Kidney (tissue), 14 donors: ENCODE results near the gene SREK1IP1. TPM values are rescaled to one million over a fixed set of nuclear protein-coding genes. Genes with fewer than 3 reads are reported as not detected.

ENCODE experiments used
- DNase-seq, 5 donors: peaks; one replicate each; pipeline ENCODE4 v3.0.0-alpha.2; 2013 to 2020
- FAIRE-seq: peaks from 2 replicates; lab custom pipeline; 2012; peaks lifted over from hg19 to GRCh38; lab: Jason Lieb, UNC
- H3K27ac ChIP-seq, 2 donors: one replicate each; pipeline ENCODE4 v1.7.0; 2013; ENCODE audit warnings: low read depth in 2 of 2, low read length in 2 of 2, inconsistent platforms in 1 of 2
- H3K27me3 ChIP-seq: one replicate; pipeline ENCODE4 v1.7.1; 2013; ENCODE audit warnings: low read length, inconsistent platforms; ENCODE audit not compliant: control insufficient read depth, insufficient read depth
- H3K36me3 ChIP-seq, 3 donors: one replicate each; pipeline versions ENCODE4 v1.7.0 to v1.7.1; 2013; ENCODE audit warnings: low read length in 3 of 3, control low read depth in 1 of 3, inconsistent platforms in 1 of 3; ENCODE audit not compliant: insufficient read depth in 3 of 3, control insufficient read depth in 2 of 3
- H3K4me1 ChIP-seq, 3 donors: one replicate each; pipeline versions ENCODE4 v1.7.0 to v1.7.1; 2013; ENCODE audit warnings: low read length in 3 of 3, inconsistent platforms in 1 of 3, low read depth in 1 of 3; ENCODE audit not compliant: control insufficient read depth in 2 of 3, insufficient read depth in 2 of 3
- H3K4me3 ChIP-seq, 3 donors: one replicate each; pipeline versions ENCODE4 v1.7.0 to v1.8.1; 2013; ENCODE audit warnings: low read length in 3 of 3, control low read depth in 1 of 3, inconsistent platforms in 1 of 3
- H3K9ac ChIP-seq, 3 donors: one replicate each; pipeline versions ENCODE4 v1.7.0 to v1.7.1; 2013; ENCODE audit warnings: low read length in 3 of 3, control low read depth in 1 of 3, inconsistent platforms in 1 of 3
- H3K9me3 ChIP-seq, 3 donors: one replicate each; pipeline versions ENCODE4 v1.7.0 to v1.7.1; 2013; ENCODE audit warnings: low read length in 3 of 3, control low read depth in 1 of 3, inconsistent platforms in 1 of 3; ENCODE audit not compliant: control insufficient read depth in 2 of 3, insufficient read depth in 1 of 3
- CTCF ChIP-seq: IDR thresholded peaks from 3 replicates; pipeline ENCODE4 v1.5.1; 2012; ENCODE audit warnings: mild to moderate bottlenecking, moderate library complexity, borderline replicate concordance; ENCODE audit not compliant: insufficient read depth; ENCODE audit errors: extremely low read depth
- intact Hi-C: fragments of 100-400 bp; cut with DNase I; formaldehyde crosslinking; loops from one replicate; pipeline ENCODE4 v1.11.1; 2022
- polyA plus RNA-seq: library from polyadenylated mRNA; stranded (reverse); fragments of 350-450 nt; fragmentation: Illumina TruSeq; extraction: RNeasy Lipid Tissue Mini Kit (QIAGEN cat#74804); gene quantifications from one replicate; pipeline ENCODE4 v1.2.3, GENCODE V29; 2014; ENCODE audit warnings: low read depth, low replicate concordance; ENCODE audit not compliant: insufficient read depth
- total RNA-seq: library from RNA; stranded (reverse); fragmentation: NEBNext Ultra II Directional; extraction: Animal tissue kit (Norgen Biotek cat#: 25700); gene quantifications from one replicate; pipeline ENCODE4 v1.2.1, GENCODE V29; 2021
- donor health status: control.
- donor health status: control.
- donor health status: control.
- donor health status: control.
- donor health status: control.
- donor health status: DM: yes; HTN: yes; CAD: no.
- donor health status: Normal renal cell carcinoma (clear cell type).

SREK1IP1 gene
- total and polyA plus RNA-seq, 2 donors from 2014 or later = 16.8 to 21.8 TPM

- no peak for TF ChIP-seq CTCF
- H3K9ac ChIP-seq = no peak overlapping the region
- H3K4me3 ChIP-seq = no peak overlapping the region
- no peaks in the 10 kb centered on the region for H3K36me3 ChIP-seq
- no peak overlapping the region for H3K27ac ChIP-seq
- no peaks in the 10 kb centered on the region for H3K27me3 ChIP-seq
- DNase-seq (no peak), FAIRE-seq (no peak)
- intact Hi-C loops = no loop called here
- H3K9me3 ChIP-seq = peaks cover 0 to 6% (median 0%) of the 10 kb centered on the region in 3 donors
- H3K4me1 ChIP-seq = no peaks in the 10 kb centered on the region
Measured at GRCh38 chr5:64670277-64670676, 98.2 kb downstream of the SREK1IP1 start.

Other genes with a start within 250 kb of the SREK1IP1 start
- not detected for gene SHISAL2B, start 78.2 kb downstream of the SREK1IP1 start, total RNA-seq
- not detected for gene SHISAL2B, start 78.2 kb downstream of the SREK1IP1 start, polyA plus RNA-seq
- 17.3 TPM for gene CWC27, start 239 bp upstream of the SREK1IP1 start, total RNA-seq
- gene CWC27, start 239 bp upstream of the SREK1IP1 start, polyA plus RNA-seq = 16.5 TPM